Measurements from ENCODE around the gene TAF11L10. TPM values are rescaled to one million over a fixed set of nuclear protein-coding genes. Genes with fewer than 3 reads are reported as not detected.
"Not testable (repeated sequence)": the region's sequence is repeated elsewhere in the genome, so short reads cannot be mapped to it uniquely, and the experiment has no call there.

The TAF11L10 gene
- total RNA-seq: not detected

GRCh38 chr5:17597728-17598127, at the start of gene TAF11L10:
Gene TAF11L10, minus strand, starts transcription at chr5:17597828.
- H3K9me3 Mint-ChIP-seq; CTCF ChIA-PET; DNase-seq; H3K27ac Mint-ChIP-seq; H3K27me3 Mint-ChIP-seq; POLR2A ChIA-PET; H3K4me3 Mint-ChIP-seq; H3K4me1 Mint-ChIP-seq (ENCODE audit: low read depth); ATAC-seq; intact Hi-C loops (cut with micrococcal nuclease); H3K36me3 Mint-ChIP-seq (ENCODE audit: low read depth): not testable (repeated sequence)

- Mint-ChIP-seq H3K27me3 (no peaks in the 10 kb centered on the region), H3K4me1 (ENCODE audit: low read depth) (no peaks in the 10 kb centered on the region), H3K36me3 (ENCODE audit: low read depth) (no peaks in the 10 kb centered on the region), H3K27ac (no peak within 1 kb of the TSS), H3K9me3 (peaks cover 3% of the 10 kb centered on the region), H3K4me3 (no peak within 1 kb of the TSS)
- no peak for TF ChIP-seq CTCF (IDR thresholded peaks at IDR 0.05)
- DNase-seq: no peak
- POLR2A ChIA-PET: no interaction called here
- no peak for ATAC-seq
- intact Hi-C loops (cut with micrococcal nuclease): no loop called here
- CTCF ChIA-PET: no interaction called here
Measured at GRCh38 chr5:17634160-17634559, 36.5 kb upstream of the TAF11L10 start, which contains the start of gene TAF11L14. Gene TAF11L14, plus strand, starts transcription at chr5:17634460.

GRCh38 chr5:17631788-17632187, 34.2 kb upstream of the TAF11L10 start, which contains the start of gene TAF11L13:
Gene TAF11L13, plus strand, starts transcription at chr5:17632088.
- CTCF ChIA-PET; H3K27me3 Mint-ChIP-seq; H3K27ac Mint-ChIP-seq; ATAC-seq; H3K4me3 Mint-ChIP-seq; H3K9me3 Mint-ChIP-seq; POLR2A ChIA-PET; H3K36me3 Mint-ChIP-seq (ENCODE audit: low read depth); H3K4me1 Mint-ChIP-seq (ENCODE audit: low read depth); intact Hi-C loops (cut with micrococcal nuclease); DNase-seq: not testable (repeated sequence)

- Mint-ChIP-seq H3K27ac (no peak overlapping the region), H3K4me1 (ENCODE audit: low read depth) (no peaks in the 10 kb centered on the region), H3K27me3 (no peaks in the 10 kb centered on the region), H3K36me3 (ENCODE audit: low read depth) (no peaks in the 10 kb centered on the region), H3K4me3 (no peak overlapping the region), H3K9me3 (peaks cover 3% of the 10 kb centered on the region)
- ATAC-seq: no peak
- DNase-seq: no peak
- CTCF ChIA-PET: no interaction called here
- TF ChIP-seq CTCF (IDR thresholded peaks at IDR 0.05): no peak
- intact Hi-C loops (cut with micrococcal nuclease): no loop called here
- POLR2A ChIA-PET: no interaction called here
Measured at GRCh38 chr5:17625686-17626085, 28.1 kb upstream of the TAF11L10 start.

GRCh38 chr5:17620627-17621026, 23.0 kb upstream of the TAF11L10 start:
- H3K27me3 Mint-ChIP-seq: no peaks in the 10 kb centered on the region
- TF ChIP-seq CTCF (IDR thresholded peaks at IDR 0.05): peak; percentile 15
- no peaks in the 10 kb centered on the region for H3K9me3 Mint-ChIP-seq
- H3K27ac Mint-ChIP-seq: no peak overlapping the region
- ATAC-seq: no peak
- no peaks in the 10 kb centered on the region for H3K4me1 Mint-ChIP-seq (ENCODE audit: low read depth)
- H3K36me3 Mint-ChIP-seq (ENCODE audit: low read depth): no peaks in the 10 kb centered on the region
- no peak overlapping the region for H3K4me3 Mint-ChIP-seq
- CTCF ChIA-PET: no interaction called here
- intact Hi-C loops (cut with micrococcal nuclease): no loop called here
- no peak for DNase-seq
- POLR2A ChIA-PET: no interaction called here

- Mint-ChIP-seq H3K9me3 (peaks cover 3% of the 10 kb centered on the region), H3K4me1 (ENCODE audit: low read depth) (no peaks in the 10 kb centered on the region), H3K27ac (no peak overlapping the region), H3K27me3 (no peaks in the 10 kb centered on the region), H3K4me3 (no peak overlapping the region), H3K36me3 (ENCODE audit: low read depth) (no peaks in the 10 kb centered on the region)
- ChIA-PET CTCF (no interaction called here), POLR2A (no interaction called here)
- no peak for DNase-seq
- no peak for ATAC-seq
- intact Hi-C loops (cut with micrococcal nuclease): no loop called here
- TF ChIP-seq CTCF (IDR thresholded peaks at IDR 0.05): no peak
Measured at GRCh38 chr5:17619354-17619753, 21.7 kb upstream of the TAF11L10 start.
